H9 (cell line): ENCODE measurements around the gene PPARA. TPM values are rescaled to one million over a fixed set of nuclear protein-coding genes. Genes with fewer than 3 reads are reported as not detected.

ENCODE experiments used
- DNase-seq: peaks from one replicate; pipeline ENCODE4 v3.0.0-alpha.2; 2017
- H2AFZ ChIP-seq: one replicate; pipeline ENCODE4 v1.6.1; 2013; ENCODE audit warnings: mild to moderate bottlenecking, low read length, control low read depth, moderate library complexity
- H2AK5ac ChIP-seq: 2 replicates; pipeline ENCODE4 v1.6.1; 2013; ENCODE audit warnings: low read length, control low read depth, mixed read lengths; ENCODE audit not compliant: insufficient read length
- H2BK120ac ChIP-seq: one replicate; pipeline ENCODE4 v1.6.1; 2013; ENCODE audit warnings: low read depth, mild to moderate bottlenecking, low read length, control low read depth, inconsistent platforms; ENCODE audit not compliant: poor library complexity, severe bottlenecking
- H2BK12ac ChIP-seq: 2 replicates; pipeline ENCODE4 v1.6.1; 2013; ENCODE audit warnings: low read length, control low read depth, mixed read lengths, low read depth; ENCODE audit not compliant: insufficient read length
- H2BK15ac ChIP-seq: 2 replicates; pipeline ENCODE4 v1.6.1; 2013; ENCODE audit warnings: low read depth, low read length, control low read depth
- H2BK20ac ChIP-seq: one replicate; pipeline ENCODE4 v1.6.1; 2013; ENCODE audit warnings: low read depth, mild to moderate bottlenecking, low read length, control low read depth, inconsistent platforms; ENCODE audit not compliant: poor library complexity, severe bottlenecking
- H2BK5ac ChIP-seq: 2 replicates; pipeline ENCODE4 v1.6.1; 2013; ENCODE audit warnings: low read length, control low read depth, mixed read lengths; ENCODE audit not compliant: insufficient read length
- H3K14ac ChIP-seq: 2 replicates; pipeline ENCODE4 v1.6.1; 2013; ENCODE audit warnings: low read length, control low read depth; ENCODE audit not compliant: insufficient read depth
- H3K18ac ChIP-seq: 2 replicates; pipeline ENCODE4 v1.6.1; 2013; ENCODE audit warnings: low read depth, mild to moderate bottlenecking, mixed read lengths, low read length, control low read depth; ENCODE audit not compliant: insufficient read length
- H3K23ac ChIP-seq: 2 replicates; pipeline ENCODE4 v1.6.1; 2013; ENCODE audit warnings: low read length, control low read depth, mixed read lengths, low read depth; ENCODE audit not compliant: insufficient read length
- H3K23me2 ChIP-seq: 2 replicates; pipeline ENCODE4 v1.6.1; 2013; ENCODE audit warnings: low read depth, mild to moderate bottlenecking, mixed read lengths, low read length, control low read depth; ENCODE audit not compliant: insufficient read length, poor library complexity, severe bottlenecking
- H3K27ac ChIP-seq: 2 replicates; pipeline ENCODE4 v1.5.1; 2013; ENCODE audit warnings: low read length, control low read depth, mixed read lengths, low read depth; ENCODE audit not compliant: insufficient read length
- H3K27me3 ChIP-seq: 2 replicates; pipeline ENCODE4 v1.6.1; 2013; ENCODE audit warnings: low read length, control low read depth, inconsistent platforms; ENCODE audit not compliant: insufficient read depth
- H3K4ac ChIP-seq: 2 replicates; pipeline ENCODE4 v1.6.1; 2013; ENCODE audit warnings: low read depth, mild to moderate bottlenecking, control low read depth, inconsistent platforms, low read length, moderate library complexity
- H3K4me1 ChIP-seq: 2 replicates; pipeline ENCODE4 v1.6.1; 2013; ENCODE audit warnings: low read length, control low read depth, inconsistent platforms; ENCODE audit not compliant: insufficient read depth
- H3K4me2 ChIP-seq: 2 replicates; pipeline ENCODE4 v1.6.1; 2013; ENCODE audit warnings: low read length, control low read depth, mixed read lengths; ENCODE audit not compliant: insufficient read length, insufficient read depth
- H3K56ac ChIP-seq: 2 replicates; pipeline ENCODE4 v1.6.1; 2013; ENCODE audit warnings: low read depth, mild to moderate bottlenecking, mixed read lengths, low read length, control low read depth; ENCODE audit not compliant: insufficient read length
- H3K79me1 ChIP-seq: 2 replicates; pipeline ENCODE4 v1.6.1; 2013; ENCODE audit warnings: low read depth, mild to moderate bottlenecking, moderate library complexity, low read length, control low read depth, inconsistent platforms; ENCODE audit not compliant: insufficient read depth, poor library complexity, severe bottlenecking
- H3K79me2 ChIP-seq: 2 replicates; pipeline ENCODE4 v1.6.1; 2013; ENCODE audit warnings: low read length, control low read depth, inconsistent platforms; ENCODE audit not compliant: insufficient read depth
- H3K9ac ChIP-seq: 2 replicates; pipeline ENCODE4 v1.6.1; 2013; ENCODE audit warnings: low read length, control low read depth, mixed read lengths; ENCODE audit not compliant: insufficient read length; ENCODE audit errors: extremely low read depth
- H3K9me3 ChIP-seq: one replicate; pipeline ENCODE4 v1.6.1; 2013; ENCODE audit warnings: low read depth, low read length, inconsistent platforms; ENCODE audit not compliant: control insufficient read depth
- H3T11ph ChIP-seq: one replicate; pipeline ENCODE4 v1.6.1; 2013; ENCODE audit warnings: mild to moderate bottlenecking, low read length, control low read depth, inconsistent platforms
- H4K20me1 ChIP-seq: one replicate; pipeline ENCODE4 v1.6.1; 2013; ENCODE audit not compliant: control insufficient read depth, insufficient read length, insufficient read depth
- H4K5ac ChIP-seq: 2 replicates; pipeline ENCODE4 v1.6.1; 2013; ENCODE audit warnings: low read depth, mild to moderate bottlenecking, mixed read lengths, low read length, control low read depth; ENCODE audit not compliant: insufficient read length
- H4K8ac ChIP-seq: replicated peaks from 2 replicates; pipeline ENCODE4 v1.6.1; 2013; ENCODE audit warnings: low read length, control low read depth, mixed read lengths, low read depth; ENCODE audit not compliant: insufficient read length
- H4K91ac ChIP-seq: 2 replicates; pipeline ENCODE4 v1.6.1; 2013; ENCODE audit warnings: low read depth, mild to moderate bottlenecking, moderate library complexity, mixed read lengths, low read length, control low read depth; ENCODE audit not compliant: insufficient read length
- H3K27ac Mint-ChIP-seq, 3 experiments: 2 replicates in 2 of 3; 3 replicates in 1 of 3; pipeline ENCODE4 v1.8.0; 2020 to 2021; ENCODE audit warnings: mixed read lengths in 3 of 3, mild to moderate bottlenecking in 1 of 3, moderate library complexity in 1 of 3
- H3K27me3 Mint-ChIP-seq: 2 replicates; pipeline ENCODE4 v1.8.0; 2021; ENCODE audit warnings: low read depth, mild to moderate bottlenecking, moderate library complexity, mixed read lengths
- H3K36me3 Mint-ChIP-seq, 3 experiments: 2 replicates in 2 of 3; 3 replicates in 1 of 3; pipeline ENCODE4 v1.8.0; 2020 to 2021; ENCODE audit warnings: low read depth in 3 of 3, mixed read lengths in 3 of 3; ENCODE audit not compliant: insufficient read depth in 1 of 3
- H3K4me1 Mint-ChIP-seq, 2 experiments: 2 replicates each; pipeline ENCODE4 v1.8.0; 2020; ENCODE audit warnings: mixed read lengths in 2 of 2
- H3K4me3 Mint-ChIP-seq, 2 experiments: 2 replicates in 1 of 2; 3 replicates in 1 of 2; pipeline ENCODE4 v1.8.0; 2020 to 2021; ENCODE audit warnings: mild to moderate bottlenecking in 2 of 2, mixed read lengths in 2 of 2, moderate library complexity in 1 of 2
- H3K9me3 Mint-ChIP-seq, 2 experiments: 2 replicates in 1 of 2; 3 replicates in 1 of 2; pipeline ENCODE4 v1.8.0; 2020; ENCODE audit warnings: mild to moderate bottlenecking in 2 of 2, mixed read lengths in 2 of 2, moderate library complexity in 1 of 2
- WGBS: extraction: QIAGEN DNeasy Blood & Tissue Kit; methylation state at CpG from one replicate; pipeline ENCODE4 v1.1.7; 2013; ENCODE audit warnings: missing lambda C conversion rate, low lambda C conversion rate, mixed read lengths; ENCODE audit not compliant: insufficient read length; ENCODE audit errors: extremely low coverage; 5-methylcytosine and 5-hydroxymethylcytosine counted together
- total RNA-seq: library from RNA; stranded (reverse); gene quantifications from 2 replicates; pipeline ENCODE4 v1.2.1, GENCODE V29; 2021
- TF ChIP-seq, protein P1 (sequence below): fragments of 200-600 bp; sonication (generic); conservative IDR thresholded peaks from 3 replicates; pipeline ENCODE4 v1.8.0; 2021; ENCODE audit warnings: antibody characterized with exemption, mild to moderate bottlenecking

Gene PPARA
- total RNA-seq, 1 experiment from 2014 or later, result 7.3 TPM

DNA sequence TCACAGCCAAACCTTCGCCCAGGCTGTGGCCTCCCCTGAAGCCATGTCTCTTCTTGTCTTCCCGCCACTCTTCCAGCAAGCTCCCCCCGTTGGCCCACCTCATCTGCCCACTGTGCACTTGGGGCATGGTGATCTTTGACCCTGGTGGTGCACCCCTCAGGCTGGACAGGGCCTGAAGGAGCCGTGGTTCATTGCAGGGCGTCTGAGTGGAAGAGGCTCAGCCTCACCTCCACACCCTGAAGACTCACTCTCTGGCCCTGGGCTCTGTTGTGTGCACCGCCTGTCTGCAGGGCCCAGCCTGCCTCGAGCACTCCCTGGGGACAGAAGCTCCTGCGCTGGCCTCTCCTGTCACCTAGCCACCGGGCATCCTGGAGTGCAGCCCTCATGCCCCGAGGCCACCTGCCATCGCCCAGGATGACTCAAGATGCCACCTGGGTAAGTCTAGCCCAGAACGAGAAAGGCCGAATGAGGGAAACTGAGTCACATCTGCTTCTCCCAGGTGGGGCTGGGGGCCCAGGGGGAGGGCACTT is 40.8 kb upstream of the PPARA start:
- Histone ChIP-seq H3K56ac (no peak overlapping the region), H2BK120ac (no peak overlapping the region), H3K4ac (no peak overlapping the region), H4K8ac (no peak overlapping the region), H3T11ph (no peak overlapping the region), H3K9ac (no peak overlapping the region), H4K20me1 (no peaks in the 10 kb centered on the region), H2BK20ac (no peak overlapping the region), H3K4me1 (no peaks in the 10 kb centered on the region), H3K14ac (no peak overlapping the region), H3K4me2 (no peak overlapping the region), H3K18ac (no peak overlapping the region), H3K27ac (no peak overlapping the region), H3K79me2 (no peaks in the 10 kb centered on the region), H3K79me1 (no peaks in the 10 kb centered on the region), H2BK5ac (no peak overlapping the region), H4K91ac (no peak overlapping the region), H2BK15ac (no peak overlapping the region), H3K23ac (no peak overlapping the region), H4K5ac (no peak overlapping the region), H2AFZ (no peak overlapping the region), H3K23me2 (no peaks in the 10 kb centered on the region), H3K27me3 (no peaks in the 10 kb centered on the region), H2AK5ac (no peak overlapping the region), H2BK12ac (no peak overlapping the region), H3K9me3 (no peaks in the 10 kb centered on the region)
- TF ChIP-seq, protein P1, sequence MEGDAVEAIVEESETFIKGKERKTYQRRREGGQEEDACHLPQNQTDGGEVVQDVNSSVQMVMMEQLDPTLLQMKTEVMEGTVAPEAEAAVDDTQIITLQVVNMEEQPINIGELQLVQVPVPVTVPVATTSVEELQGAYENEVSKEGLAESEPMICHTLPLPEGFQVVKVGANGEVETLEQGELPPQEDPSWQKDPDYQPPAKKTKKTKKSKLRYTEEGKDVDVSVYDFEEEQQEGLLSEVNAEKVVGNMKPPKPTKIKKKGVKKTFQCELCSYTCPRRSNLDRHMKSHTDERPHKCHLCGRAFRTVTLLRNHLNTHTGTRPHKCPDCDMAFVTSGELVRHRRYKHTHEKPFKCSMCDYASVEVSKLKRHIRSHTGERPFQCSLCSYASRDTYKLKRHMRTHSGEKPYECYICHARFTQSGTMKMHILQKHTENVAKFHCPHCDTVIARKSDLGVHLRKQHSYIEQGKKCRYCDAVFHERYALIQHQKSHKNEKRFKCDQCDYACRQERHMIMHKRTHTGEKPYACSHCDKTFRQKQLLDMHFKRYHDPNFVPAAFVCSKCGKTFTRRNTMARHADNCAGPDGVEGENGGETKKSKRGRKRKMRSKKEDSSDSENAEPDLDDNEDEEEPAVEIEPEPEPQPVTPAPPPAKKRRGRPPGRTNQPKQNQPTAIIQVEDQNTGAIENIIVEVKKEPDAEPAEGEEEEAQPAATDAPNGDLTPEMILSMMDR, result no peak
- Mint-ChIP-seq H3K27me3 (no peaks in the 10 kb centered on the region), H3K36me3 (no peaks in the 10 kb centered on the region; a peak in 1 of 7 replicates), H3K9me3 (no peaks in the 10 kb centered on the region), H3K27ac (no peak overlapping the region), H3K4me1 (peaks cover 5 to 17% of the 10 kb centered on the region in 2 experiments; a peak in 3 of 4 replicates), H3K4me3 (no peak overlapping the region)
- DNase-seq, result no peak
- no CpG with 5 or more reads among the region's 13 CpGs for WGBS
